GM18517 (cell line): ENCODE results near the gene RCSD1.
A peak's percentile ranks its signal among the peaks of the same experiment; 100 is the strongest.

Experiments used
- ATAC-seq: cut with Tn5 transposase; IDR thresholded peaks from one replicate; pipeline ENCODE4 v1.9.1; 2021; ENCODE audit warnings: mild to moderate bottlenecking, moderate library complexity; ENCODE audit not compliant: unreplicated experiment

RCSD1 gene

DNA sequence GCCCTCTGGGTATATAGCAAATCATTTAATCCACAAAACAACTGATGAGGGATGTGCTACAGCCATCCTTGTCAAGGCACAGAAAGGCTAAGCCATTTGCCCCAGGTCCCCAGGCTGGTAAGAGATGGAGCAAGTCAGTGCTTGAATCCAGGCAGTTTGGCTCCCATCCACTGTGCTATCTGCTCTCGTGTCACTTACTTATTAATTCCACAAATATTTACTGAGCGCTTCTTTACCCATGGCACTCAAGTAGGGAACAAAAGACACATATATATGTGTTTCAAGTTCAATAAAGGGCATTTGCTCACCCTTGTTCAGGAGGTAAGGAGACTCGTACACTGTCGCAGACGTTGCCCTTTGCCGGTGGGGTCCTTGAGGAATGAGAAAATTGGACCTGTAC, 53.2 kb downstream of the RCSD1 start:
- ATAC-seq: no peak

- no peak for ATAC-seq
These were observed 53.8 kb downstream of the RCSD1 start for GRCh38 chr1:167683641-167684502.

DNA sequence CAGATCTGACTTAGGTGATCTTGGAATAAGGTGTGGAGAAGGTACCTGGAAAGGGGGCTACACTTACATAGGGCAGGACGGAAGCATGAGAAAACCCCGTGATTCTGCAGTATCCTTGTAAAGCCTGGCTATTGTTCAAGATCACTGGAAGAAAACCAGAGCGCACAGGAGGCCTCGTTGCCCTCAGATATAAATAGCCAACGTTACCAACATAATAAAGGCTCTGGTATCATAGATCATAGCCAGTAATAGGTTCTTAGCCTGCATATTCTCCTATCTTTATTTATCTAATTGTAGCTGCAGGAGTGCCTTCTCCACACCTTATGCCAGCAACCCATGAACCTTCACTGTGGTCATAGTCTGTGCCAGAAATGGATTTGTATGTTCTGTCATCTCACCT, 55.8 kb downstream of the RCSD1 start:
- ATAC-seq: no peak

DNA sequence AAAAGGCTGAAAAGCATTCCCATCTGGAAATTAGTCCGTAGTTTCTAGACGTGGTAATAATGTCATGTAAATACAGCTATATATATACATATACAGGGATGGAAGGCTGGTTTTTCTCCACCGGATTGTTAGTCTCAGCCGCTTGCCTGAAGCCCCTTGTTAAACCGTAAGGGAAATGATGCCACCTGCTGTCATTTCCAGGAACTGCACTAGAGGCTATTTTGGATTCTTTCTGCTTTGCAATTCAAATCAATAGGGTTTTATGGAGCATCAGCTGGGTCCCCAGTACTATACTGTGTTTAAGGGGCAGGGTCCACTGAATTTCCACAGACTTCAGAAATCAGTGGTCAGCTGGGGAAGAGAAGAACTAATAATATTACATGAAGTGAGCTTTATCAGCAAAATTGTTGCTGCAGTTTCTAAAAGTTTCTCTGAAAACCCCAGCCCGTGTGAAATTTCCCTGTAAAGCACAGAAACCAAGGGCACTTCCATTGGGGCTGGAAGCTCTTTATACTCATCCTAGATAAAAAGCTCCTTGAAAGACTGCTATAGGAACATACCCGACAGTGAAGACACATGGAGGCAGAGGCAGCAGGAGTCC, 58.0 kb downstream of the RCSD1 start:
- peak; percentile 69 for ATAC-seq

GRCh38 chr1:167689567-167689920, 59.5 kb downstream of the RCSD1 start:
- ATAC-seq: no peak

- ATAC-seq: no peak
These were observed 60.0 kb downstream of the RCSD1 start for GRCh38 chr1:167690053-167690452.

DNA sequence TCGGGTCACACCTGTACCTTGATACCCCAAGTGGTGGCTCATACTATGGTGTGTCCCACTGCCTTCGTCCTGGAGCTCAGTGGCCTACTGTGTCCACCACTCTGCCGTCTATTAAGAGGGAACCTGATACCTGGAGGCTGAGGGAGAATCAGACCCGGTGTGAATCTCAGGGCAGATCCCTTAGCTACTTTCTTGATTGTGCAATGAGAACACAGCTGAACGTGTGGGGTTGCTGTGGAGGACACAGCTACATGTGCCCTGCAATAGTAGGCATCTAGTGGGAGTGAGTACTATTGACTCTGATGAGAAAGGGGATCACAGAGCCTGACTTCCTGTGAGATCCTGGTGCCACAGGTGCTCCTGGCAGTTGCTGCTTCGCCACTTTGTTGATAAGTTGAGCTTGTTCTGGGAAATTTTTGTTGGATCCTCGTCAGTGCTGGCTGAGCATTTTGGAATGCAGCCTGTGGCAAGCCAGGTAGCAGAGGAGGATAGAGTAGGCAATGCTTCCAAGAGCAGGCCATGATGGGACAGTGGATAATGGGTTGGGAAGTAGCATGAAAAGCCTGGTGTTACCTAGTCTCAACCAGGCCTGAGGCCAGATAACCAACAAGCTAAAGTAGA, 63.5 kb downstream of the RCSD1 start:
- ATAC-seq: no peak

GRCh38 chr1:167694691-167695090, 64.7 kb downstream of the RCSD1 start:
- ATAC-seq: no peak

DNA sequence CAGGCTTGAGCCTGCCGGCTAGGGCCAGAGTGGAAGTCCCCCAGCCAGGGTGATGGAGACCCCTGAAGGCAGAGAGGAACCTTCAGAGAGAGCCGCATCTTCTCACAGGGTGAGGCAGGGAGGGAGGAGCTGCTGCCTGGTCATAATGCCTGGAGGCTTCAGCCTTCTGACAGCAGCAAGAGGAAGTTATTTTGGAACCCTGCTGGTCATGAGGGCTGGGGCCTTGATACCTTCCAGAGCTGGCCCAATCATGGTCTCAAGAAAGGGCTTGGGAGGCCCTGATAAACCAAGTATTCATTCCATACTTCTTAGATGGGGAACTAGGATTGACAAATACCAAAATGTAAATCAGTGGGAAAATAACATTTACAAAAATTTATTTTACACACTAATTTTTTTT, 65.1 kb downstream of the RCSD1 start:
- no peak for ATAC-seq

GRCh38 chr1:167695756-167696561, 65.9 kb downstream of the RCSD1 start:
- ATAC-seq: no peak

GRCh38 chr1:167697667-167698141, 67.7 kb downstream of the RCSD1 start:
- ATAC-seq: no peak

- ATAC-seq: no peak
These were observed 68.3 kb downstream of the RCSD1 start for GRCh38 chr1:167698313-167698712.

- ATAC-seq: no peak
These were observed 71.5 kb downstream of the RCSD1 start for GRCh38 chr1:167701510-167701909.

- no peak for ATAC-seq
These were observed 73.5 kb downstream of the RCSD1 start for GRCh38 chr1:167703557-167703956.

DNA sequence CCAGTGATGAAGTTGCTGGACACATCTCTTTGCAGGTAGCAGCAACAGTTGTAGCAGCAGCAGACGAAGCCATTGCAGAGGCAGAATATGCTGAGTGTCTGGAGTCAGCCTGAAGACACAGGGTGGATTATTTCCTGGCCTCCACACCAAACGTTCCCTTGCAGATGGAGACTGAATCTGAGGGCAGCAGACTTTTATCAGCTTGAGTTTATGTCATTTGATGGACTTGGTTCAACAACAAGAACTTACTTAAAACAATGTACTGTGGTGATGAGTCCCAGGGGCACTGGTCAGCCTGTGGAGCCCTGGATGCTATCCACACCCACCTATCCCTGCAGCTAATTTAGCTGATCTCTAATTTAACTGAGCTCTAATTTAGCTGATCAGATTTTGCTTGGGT, 74.7 kb downstream of the RCSD1 start:
- ATAC-seq: no peak

DNA sequence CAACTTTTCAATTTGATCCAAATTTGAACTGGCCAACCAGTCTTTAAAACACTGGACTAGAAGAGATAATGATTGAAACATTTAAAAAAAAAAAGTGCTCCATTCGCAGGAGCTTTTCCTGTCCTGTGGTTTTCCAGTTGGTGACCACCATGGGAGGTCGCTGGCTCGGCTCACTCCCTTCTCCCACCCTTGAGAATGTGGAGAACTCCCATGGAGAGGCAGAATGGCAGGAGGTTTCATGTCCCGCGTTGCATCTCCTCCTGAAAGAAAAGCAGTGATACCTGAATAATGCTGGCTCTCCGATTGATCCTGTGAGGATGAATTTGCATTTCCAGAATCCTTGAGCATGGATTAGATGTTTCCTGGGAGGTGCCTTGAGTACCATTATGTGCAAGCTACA, 75.2 kb downstream of the RCSD1 start:
- no peak for ATAC-seq

GRCh38 chr1:167706363-167706762, 76.3 kb downstream of the RCSD1 start:
- ATAC-seq: no peak

GRCh38 chr1:167706931-167707877, 77.2 kb downstream of the RCSD1 start:
- ATAC-seq: no peak

- ATAC-seq: no peak
These were observed 77.9 kb downstream of the RCSD1 start for GRCh38 chr1:167707942-167708341.

- no peak for ATAC-seq
These were observed 78.9 kb downstream of the RCSD1 start for GRCh38 chr1:167708940-167709389.
